Measurements from ENCODE around the gene HMG20A.

DNA sequence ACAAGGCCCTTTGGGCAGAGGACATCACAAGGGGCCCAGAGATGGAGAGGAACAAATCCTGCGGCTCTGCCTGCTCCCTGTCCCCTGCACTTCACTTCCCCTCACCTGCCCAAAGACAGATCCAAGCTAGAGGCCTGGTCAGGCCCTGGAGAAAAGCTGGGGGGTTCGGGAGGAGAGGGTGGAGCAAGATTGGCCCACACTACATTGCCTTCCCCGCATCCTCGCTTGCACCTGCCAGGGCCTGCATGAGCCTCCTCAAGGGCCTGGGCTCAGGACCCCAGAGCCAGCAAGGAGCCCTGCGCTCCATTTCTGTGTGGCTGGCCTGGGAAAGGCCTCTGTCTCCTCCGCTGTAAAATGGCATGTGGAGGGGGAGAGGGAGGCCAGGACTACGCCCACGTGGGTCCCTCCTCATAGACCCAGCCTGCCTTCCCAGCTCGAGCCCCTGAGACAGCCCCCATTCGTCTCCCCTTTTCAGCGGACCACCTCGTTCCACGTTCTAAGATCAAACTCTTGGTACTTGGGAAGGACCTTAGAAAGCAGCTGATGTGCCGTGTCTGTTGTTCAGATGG is 106.0 kb downstream of the HMG20A start:
- TF ChIP-seq, protein P1, sequence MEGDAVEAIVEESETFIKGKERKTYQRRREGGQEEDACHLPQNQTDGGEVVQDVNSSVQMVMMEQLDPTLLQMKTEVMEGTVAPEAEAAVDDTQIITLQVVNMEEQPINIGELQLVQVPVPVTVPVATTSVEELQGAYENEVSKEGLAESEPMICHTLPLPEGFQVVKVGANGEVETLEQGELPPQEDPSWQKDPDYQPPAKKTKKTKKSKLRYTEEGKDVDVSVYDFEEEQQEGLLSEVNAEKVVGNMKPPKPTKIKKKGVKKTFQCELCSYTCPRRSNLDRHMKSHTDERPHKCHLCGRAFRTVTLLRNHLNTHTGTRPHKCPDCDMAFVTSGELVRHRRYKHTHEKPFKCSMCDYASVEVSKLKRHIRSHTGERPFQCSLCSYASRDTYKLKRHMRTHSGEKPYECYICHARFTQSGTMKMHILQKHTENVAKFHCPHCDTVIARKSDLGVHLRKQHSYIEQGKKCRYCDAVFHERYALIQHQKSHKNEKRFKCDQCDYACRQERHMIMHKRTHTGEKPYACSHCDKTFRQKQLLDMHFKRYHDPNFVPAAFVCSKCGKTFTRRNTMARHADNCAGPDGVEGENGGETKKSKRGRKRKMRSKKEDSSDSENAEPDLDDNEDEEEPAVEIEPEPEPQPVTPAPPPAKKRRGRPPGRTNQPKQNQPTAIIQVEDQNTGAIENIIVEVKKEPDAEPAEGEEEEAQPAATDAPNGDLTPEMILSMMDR (IDR thresholded peaks at IDR 0.05), result no peak
- TF ChIP-seq POLR2A (IDR thresholded peaks at IDR 0.05), result no peak
